ENCODE measurements around the gene AGAP2.
"Not testable (repeated sequence)": the region's sequence is repeated elsewhere in the genome, so short reads cannot be mapped to it uniquely, and the experiment has no call there.

Gene AGAP2

DNA sequence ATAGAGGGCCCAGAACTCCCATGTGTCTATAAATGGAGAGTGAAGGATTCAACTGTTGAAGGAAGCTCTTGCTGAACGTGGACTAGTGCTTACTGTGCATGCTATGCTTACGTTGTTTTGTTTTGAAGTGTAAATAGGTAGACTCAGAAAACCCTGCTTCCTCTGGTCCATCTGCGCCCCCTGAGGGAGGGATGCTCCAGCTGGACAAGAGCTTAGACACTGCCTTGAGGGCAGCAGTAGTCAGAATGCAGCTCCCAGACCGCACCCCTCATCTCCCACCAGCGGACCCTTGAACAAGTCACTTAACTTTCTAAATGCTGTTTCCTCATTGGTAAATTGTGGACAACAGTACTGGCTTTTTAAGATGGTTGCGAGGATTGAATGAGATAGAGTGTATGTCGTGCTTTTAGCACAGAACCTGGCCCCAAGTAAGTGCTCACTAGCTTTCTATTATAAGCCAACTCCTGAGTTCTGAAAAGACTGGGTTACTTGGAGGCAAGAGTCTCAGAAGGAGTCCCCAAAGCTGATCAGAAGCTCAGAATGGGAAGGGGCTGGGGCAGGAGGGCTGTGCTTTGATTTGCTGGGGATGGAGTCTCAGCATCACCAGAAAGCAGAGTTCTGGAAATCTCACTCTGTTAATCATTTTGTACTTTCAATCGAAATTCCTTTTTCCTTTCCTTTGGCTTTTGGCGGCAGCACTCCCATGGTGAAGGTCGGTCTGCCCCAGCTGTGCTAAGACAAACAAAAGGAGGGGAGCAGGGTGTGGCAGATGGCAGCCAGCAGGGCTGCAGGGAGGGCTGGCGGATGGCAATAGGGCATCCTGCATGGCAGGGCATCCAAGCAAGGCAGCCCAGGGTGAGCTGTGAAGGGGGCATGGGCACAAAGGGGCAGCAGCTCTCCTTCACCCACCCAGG is 15.6 kb downstream of the AGAP2 start:
- DNase-seq (ENCODE audit: low read depth) = no peak

GRCh38 chr12:57721846-57722608 is 16.5 kb downstream of the AGAP2 start:
- not testable (repeated sequence) for DNase-seq (ENCODE audit: low read depth)

DNA sequence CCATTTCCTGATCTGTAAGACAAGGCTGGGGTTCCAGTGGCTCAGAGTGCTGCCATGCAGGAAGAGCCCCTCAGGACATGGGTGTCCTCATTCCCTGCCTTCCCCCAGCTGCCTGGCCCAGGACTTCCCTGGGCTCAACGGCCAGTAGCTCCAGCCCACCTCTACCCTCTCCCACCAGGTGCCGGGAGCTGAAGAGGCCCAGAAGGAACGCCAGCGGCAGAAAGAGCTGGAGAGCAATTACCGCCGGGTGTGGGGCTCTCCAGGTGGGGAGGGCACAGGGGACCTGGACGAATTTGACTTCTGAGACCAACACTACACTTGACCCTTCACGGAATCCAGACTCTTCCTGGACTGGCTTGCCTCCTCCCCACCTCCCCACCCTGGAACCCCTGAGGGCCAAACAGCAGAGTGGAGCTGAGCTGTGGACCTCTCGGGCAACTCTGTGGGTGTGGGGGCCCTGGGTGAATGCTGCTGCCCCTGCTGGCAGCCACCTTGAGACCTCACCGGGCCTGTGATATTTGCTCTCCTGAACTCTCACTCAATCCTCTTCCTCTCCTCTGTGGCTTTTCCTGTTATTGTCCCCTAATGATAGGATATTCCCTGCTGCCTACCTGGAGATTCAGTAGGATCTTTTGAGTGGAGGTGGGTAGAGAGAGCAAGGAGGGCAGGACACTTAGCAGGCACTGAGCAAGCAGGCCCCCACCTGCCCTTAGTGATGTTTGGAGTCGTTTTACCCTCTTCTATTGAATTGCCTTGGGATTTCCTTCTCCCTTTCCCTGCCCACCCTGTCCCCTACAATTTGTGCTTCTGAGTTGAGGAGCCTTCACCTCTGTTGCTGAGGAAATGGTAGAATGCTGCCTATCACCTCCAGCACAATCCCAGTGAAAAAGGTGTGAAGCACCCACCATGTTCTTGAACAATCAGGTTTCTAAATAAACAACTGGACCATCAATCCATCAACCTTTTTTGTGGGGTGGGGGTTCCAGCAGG is 17.6 kb downstream of the AGAP2 start:
- no peak for DNase-seq (ENCODE audit: low read depth)

DNA sequence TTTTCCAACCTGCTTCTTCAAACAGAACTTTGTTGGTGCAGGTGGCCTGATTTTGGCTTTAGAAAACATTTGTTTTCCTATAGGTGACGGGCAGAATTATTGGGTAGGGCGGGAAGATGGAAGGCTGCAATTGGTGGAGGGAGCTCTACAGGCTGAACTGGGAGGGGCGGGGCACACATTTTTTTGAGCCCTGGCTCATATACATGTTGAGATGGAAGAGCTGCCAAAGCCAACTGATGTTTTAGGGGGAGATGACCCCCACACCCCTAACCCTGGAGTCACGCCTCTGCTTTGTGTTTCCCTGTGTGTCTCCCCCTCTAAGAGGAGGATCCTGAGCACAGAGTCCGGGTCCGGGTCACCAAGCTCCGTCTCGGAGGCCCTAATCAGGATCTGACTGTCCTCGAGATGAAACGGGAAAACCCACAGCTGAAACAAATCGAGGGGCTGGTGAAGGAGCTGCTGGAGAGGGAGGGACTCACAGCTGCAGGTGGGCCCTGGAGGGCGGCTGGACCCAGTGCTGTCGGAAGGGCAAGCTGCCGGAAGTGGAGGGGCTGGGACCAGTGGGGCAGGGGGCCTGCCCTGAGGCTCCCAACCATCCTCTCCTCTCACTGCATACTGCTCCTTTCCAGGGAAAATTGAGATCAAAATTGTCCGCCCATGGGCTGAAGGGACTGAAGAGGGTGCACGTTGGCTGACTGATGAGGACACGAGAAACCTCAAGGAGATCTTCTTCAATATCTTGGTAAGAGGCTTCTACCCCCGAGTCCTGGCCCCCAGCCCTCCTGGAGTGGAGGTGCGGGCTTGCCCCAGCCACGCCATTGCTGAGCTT is 18.6 kb downstream of the AGAP2 start:
- no peak for DNase-seq (ENCODE audit: low read depth)

- DNase-seq (ENCODE audit: low read depth) = no peak
Measured at GRCh38 chr12:57718641-57719528, 19.7 kb downstream of the AGAP2 start.

- no peak for DNase-seq (ENCODE audit: low read depth)
Measured at GRCh38 chr12:57717846-57718640, 20.5 kb downstream of the AGAP2 start.

- DNase-seq (ENCODE audit: low read depth) = no peak
Measured at GRCh38 chr12:57717131-57717530, 21.4 kb downstream of the AGAP2 start.

- DNase-seq (ENCODE audit: low read depth) = no peak
Measured at GRCh38 chr12:57716305-57716704, 22.2 kb downstream of the AGAP2 start.

- no peak for DNase-seq (ENCODE audit: low read depth)
Measured at GRCh38 chr12:57715786-57716185, 22.8 kb downstream of the AGAP2 start.

DNA sequence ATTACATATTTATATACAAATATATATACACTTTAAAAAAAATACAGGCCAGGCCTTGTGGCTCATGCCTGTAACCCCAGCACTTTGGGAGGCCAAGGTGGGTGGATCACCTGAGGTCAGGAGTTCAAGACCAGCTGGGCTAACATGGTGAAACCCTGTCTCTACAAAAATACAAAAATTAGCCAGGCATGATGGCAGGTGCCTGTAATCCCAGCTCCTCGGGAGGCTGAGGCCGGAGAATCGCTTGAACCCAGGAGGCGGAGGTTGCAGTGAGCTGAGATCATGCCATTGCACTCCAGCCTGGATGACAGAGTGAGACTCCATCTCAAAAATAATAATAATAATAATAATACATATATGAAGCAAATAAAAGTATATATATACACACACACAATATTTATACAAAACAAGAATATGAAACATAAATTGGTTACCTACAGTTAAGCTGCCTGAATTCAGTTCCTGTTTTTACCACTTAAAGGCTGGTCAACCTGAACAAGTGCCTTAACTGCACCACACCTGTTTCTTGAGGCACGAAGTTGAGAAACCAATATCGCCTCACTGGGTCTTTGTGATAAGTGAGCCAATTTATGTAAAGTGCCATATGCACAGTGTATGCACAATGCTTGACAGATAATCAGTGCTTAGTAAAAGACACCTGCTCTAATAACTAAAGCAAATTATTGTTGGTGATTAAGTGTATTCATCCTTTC is 23.4 kb downstream of the AGAP2 start:
- DNase-seq (ENCODE audit: low read depth) = not testable (repeated sequence)

- DNase-seq (ENCODE audit: low read depth) = no peak
Measured at GRCh38 chr12:57713209-57713608, 25.3 kb downstream of the AGAP2 start.

GRCh38 chr12:57712701-57713100 is 25.8 kb downstream of the AGAP2 start:
- DNase-seq (ENCODE audit: low read depth) = no peak

GRCh38 chr12:57708296-57708695 is 30.2 kb downstream of the AGAP2 start:
- DNase-seq (ENCODE audit: low read depth) = no peak

GRCh38 chr12:57707250-57707649 is 31.3 kb downstream of the AGAP2 start:
- DNase-seq (ENCODE audit: low read depth) = no peak

- no peak for DNase-seq (ENCODE audit: low read depth)
Measured at GRCh38 chr12:57700317-57700716, 38.2 kb downstream of the AGAP2 start.

- DNase-seq (ENCODE audit: low read depth) = no peak
Measured at GRCh38 chr12:57698414-57698813, 40.1 kb downstream of the AGAP2 start.

- DNase-seq (ENCODE audit: low read depth) = no peak
Measured at GRCh38 chr12:57697076-57697475, 41.5 kb downstream of the AGAP2 start.

GRCh38 chr12:57695770-57696432 is 42.6 kb downstream of the AGAP2 start:
- no peak for DNase-seq (ENCODE audit: low read depth)

Measured in GM04503 (cell line).